K562 (cell line): ENCODE results near the gene ZNF429. TPM values are rescaled to one million over a fixed set of nuclear protein-coding genes. Genes with fewer than 3 reads are reported as not detected.

ENCODE experiments used
- HDAC6 ChIP-seq: IDR thresholded peaks from 2 replicates; pipeline ENCODE4 v1.6.1; 2012; ENCODE audit warnings: low read depth, mild to moderate bottlenecking, control low read depth, inconsistent platforms, low read length, moderate library complexity
- LARP7 ChIP-seq: fragments of 450-650 bp; IDR thresholded peaks from 2 replicates; pipeline ENCODE4 v1.6.1; 2016
- MTA3 ChIP-seq: fragments of 450-650 bp; formaldehyde crosslinking; IDR thresholded peaks from 2 replicates; pipeline ENCODE4 v1.6.1; 2017; ENCODE audit warnings: mild to moderate bottlenecking, borderline replicate concordance
- TBL1XR1 ChIP-seq, 2 experiments: IDR thresholded peaks; 2 replicates each; pipeline ENCODE4 v1.6.1; 2012; ENCODE audit warnings: improper control_type of control experiment in 2 of 2, low read length in 2 of 2, mild to moderate bottlenecking in 1 of 2
- polyA plus RNA-seq, 8 experiments: library from polyadenylated mRNA; depleted of rRNA in 4 of 8; stranded (reverse) in 5 of 8; unstranded in 3 of 8; fragments of >200 nt; fragmentation: Nextera tagmentation in 2 of 8; fragmentation: Illumina TruSeq in 1 of 8; extraction: Ambion mirVana in 2 of 8; extraction: Trizol in 1 of 8; gene quantifications; 2 replicates each; pipeline versions ENCODE4 v1.2.1 to v1.2.3, GENCODE V29; 2011 to 2014; ENCODE audit warnings: inconsistent platforms in 1 of 8, missing spikeins in 1 of 8
- total RNA-seq, 7 experiments: library from RNA; depleted of rRNA in 6 of 7; stranded (reverse); fragments of >200 nt in 6 of 7; fragmentation: Illumina TruSeq in 2 of 7; extraction: Trizol in 2 of 7; gene quantifications; 2 replicates each; pipeline versions ENCODE4 v1.2.1 to v1.2.3, GENCODE V29; 2011 to 2021; ENCODE audit warnings: low replicate concordance in 1 of 7
- TF ChIP-seq, protein P1 (sequence below), 2 experiments: fragments of 450-650 bp; IDR thresholded peaks; 2 replicates each; pipeline ENCODE4 v1.6.1; 2016; ENCODE audit warnings: mild to moderate bottlenecking in 2 of 2, borderline replicate concordance in 1 of 2, low read depth in 1 of 2, moderate library complexity in 1 of 2
- TF ChIP-seq, protein P2 (sequence below): fragments of 450-650 bp; formaldehyde crosslinking; IDR thresholded peaks from 2 replicates; pipeline ENCODE4 v1.4.0; 2020; ENCODE audit warnings: mild to moderate bottlenecking, mixed read lengths
- TF ChIP-seq, protein P3 (sequence below): sonication (generic); formaldehyde crosslinking; IDR thresholded peaks from 2 replicates; pipeline ENCODE4 v1.8.1; 2022; ENCODE audit warnings: missing genetic modification reagents
- TF ChIP-seq, protein P4 (sequence below): fragments of 450-650 bp; formaldehyde crosslinking; IDR thresholded peaks from 2 replicates; pipeline ENCODE4 v1.4.0; 2022; ENCODE audit warnings: mild to moderate bottlenecking, moderate library complexity
- TF ChIP-seq, protein P5 (sequence below), 2 experiments: fragments of 200-800 bp in 1 of 2; sonication (Bioruptor generic) in 1 of 2; sonication (generic) in 1 of 2; formaldehyde crosslinking in 1 of 2; IDR thresholded peaks in 1 of 2; conservative IDR thresholded peaks in 1 of 2; 2 replicates each; pipeline versions ENCODE4 v1.5.0 to v1.6.1; 2016 to 2020; ENCODE audit warnings: missing compliant biosample characterization in 1 of 2, missing genetic modification characterization in 1 of 2, missing genetic modification reagents in 1 of 2
- TF ChIP-seq, protein P6 (sequence below): sonication (generic); IDR thresholded peaks from 2 replicates; pipeline ENCODE4 v1.6.1; 2016

The ZNF429 gene
- total and polyA plus RNA-seq, 9 of the 15 experiments (the other 6 are each of a cell fraction or from before 2014, with no cell fraction given): 11.4 to 24.5 (median 16.3) TPM

DNA sequence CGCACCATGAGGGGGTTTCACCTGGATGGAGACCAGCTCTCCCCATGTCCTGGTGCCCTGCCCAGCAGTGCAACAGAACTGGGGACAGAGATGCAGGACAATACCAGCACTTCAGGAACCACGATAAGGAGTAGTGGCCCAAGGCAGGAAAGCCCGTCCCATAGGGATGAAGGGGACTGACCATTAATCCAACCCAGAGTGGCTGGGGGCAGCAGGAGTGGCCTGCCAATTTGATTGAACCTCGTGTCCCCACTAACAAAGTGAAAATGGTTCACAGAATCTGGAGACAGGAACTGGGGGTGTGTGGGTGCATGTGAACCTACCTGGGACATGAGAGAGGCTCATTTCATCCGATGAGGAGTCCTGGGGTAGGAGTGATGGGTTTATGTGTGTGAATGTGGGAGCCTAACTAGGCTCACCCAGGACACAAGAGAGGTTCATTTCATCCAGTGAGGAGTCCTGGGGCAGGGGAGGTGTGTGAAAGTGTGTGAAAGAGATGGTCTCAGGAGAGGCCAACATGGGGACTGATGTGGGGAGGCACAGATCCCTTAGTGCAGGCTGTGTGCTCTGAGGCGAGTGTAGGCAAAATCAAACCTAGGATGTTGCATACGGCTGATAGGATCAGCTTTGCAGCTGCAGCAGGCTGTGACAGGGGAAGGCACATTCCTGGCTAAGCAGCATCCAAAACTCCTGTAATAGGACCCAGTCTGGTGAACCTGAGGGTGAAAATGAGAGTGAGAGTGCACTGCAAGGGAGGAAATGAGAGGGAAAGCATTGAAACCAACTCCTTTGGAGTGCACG, 98.2 kb downstream of the ZNF429 start (continued):
- TF ChIP-seq, protein P1, sequence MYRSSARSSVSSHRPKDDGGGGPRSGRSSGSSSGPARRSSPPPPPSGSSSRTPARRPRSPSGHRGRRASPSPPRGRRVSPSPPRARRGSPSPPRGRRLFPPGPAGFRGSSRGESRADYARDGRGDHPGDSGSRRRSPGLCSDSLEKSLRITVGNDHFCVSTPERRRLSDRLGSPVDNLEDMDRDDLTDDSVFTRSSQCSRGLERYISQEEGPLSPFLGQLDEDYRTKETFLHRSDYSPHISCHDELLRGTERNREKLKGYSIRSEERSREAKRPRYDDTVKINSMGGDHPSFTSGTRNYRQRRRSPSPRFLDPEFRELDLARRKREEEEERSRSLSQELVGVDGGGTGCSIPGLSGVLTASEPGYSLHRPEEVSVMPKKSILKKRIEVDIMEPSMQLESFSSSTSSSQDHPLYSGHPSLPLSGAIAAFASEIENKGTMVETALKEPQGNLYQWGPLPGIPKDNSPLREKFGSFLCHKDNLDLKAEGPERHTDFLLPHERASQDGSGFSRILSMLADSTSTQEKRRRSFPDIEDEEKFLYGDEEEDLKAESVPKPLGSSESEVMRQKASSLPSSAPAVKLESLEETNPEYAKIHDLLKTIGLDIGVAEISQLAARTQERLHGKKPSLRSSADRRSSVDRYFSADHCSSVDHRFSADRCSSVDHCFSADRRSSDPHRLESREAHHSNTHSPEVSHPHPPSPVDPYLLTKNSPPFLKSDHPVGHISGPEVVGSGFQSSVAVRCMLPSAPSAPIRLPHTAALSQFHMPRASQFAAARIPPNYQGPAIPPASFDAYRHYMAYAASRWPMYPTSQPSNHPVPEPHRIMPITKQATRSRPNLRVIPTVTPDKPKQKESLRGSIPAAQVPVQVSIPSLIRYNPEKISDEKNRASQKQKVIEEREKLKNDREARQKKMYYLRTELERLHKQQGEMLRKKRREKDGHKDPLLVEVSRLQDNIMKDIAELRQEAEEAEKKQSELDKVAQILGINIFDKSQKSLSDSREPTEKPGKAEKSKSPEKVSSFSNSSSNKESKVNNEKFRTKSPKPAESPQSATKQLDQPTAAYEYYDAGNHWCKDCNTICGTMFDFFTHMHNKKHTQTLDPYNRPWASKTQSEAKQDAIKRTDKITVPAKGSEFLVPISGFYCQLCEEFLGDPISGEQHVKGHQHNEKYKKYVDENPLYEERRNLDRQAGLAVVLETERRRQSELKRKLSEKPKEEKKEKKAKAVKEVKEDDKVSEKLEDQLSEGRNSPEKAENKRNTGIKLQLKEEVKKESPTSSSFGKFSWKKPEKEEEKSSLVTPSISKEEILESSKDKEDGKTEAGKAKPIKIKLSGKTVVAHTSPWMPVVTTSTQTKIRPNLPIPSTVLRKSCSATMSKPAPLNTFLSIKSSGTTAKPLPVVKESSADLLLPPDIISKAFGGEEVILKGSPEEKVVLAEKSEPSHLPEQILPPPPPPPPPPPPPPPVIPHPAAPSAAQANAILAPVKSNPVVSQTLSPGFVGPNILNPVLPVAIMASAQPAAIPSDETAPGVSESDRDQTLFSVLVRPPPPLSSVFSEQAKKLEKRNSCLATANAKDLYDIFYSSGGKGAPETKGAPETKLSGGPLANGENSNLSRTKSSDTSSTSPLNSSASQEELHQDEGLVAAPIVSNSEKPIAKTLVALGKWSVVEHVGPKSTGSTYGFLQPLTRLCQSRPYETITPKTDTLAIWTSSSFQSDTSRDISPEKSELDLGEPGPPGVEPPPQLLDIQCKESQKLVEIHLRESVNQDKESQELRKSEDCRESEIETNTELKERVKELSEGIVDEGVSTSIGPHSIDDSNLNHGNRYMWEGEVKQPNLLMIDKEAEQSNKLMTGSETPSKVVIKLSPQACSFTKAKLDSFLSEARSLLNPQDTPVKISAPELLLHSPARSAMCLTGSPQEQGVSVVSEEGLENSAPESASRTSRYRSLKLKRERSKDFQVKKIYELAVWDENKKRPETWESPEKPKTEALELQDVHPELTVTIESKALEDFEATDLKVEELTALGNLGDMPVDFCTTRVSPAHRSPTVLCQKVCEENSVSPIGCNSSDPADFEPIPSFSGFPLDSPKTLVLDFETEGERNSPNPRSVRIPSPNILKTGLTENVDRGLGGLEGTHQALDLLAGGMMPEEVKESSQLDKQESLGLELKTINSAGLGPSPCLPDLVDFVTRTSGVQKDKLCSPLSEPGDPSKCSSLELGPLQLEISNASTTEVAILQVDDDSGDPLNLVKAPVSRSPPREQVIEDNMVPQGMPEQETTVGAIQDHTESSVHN (IDR thresholded peaks at IDR 0.05; ENCODE audit: borderline replicate concordance in 1 of 2, low read depth in 1 of 2): no peak
- TF ChIP-seq LARP7 (0 out of 2 replicates have a peak, but pooled peaks have one; percentile 19), TBL1XR1 (IDR thresholded peaks at IDR 0.05; ENCODE audit: low read length in 2 of 2) (no peak), MTA3 (peak; percentile 37; the same call in 1 of the 2 replicates), HDAC6 (no peak)
- TF ChIP-seq, protein P2, sequence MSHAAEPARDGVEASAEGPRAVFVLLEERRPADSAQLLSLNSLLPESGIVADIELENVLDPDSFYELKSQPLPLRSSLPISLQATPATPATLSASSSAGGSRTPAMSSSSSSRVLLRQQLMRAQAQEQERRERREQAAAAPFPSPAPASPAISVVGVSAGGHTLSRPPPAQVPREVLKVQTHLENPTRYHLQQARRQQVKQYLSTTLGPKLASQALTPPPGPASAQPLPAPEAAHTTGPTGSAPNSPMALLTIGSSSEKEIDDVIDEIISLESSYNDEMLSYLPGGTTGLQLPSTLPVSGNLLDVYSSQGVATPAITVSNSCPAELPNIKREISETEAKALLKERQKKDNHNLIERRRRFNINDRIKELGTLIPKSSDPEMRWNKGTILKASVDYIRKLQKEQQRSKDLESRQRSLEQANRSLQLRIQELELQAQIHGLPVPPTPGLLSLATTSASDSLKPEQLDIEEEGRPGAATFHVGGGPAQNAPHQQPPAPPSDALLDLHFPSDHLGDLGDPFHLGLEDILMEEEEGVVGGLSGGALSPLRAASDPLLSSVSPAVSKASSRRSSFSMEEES (CRISPR knock-in tag): peak; percentile 5; the same call in 1 of the 2 replicates
- TF ChIP-seq, protein P3, sequence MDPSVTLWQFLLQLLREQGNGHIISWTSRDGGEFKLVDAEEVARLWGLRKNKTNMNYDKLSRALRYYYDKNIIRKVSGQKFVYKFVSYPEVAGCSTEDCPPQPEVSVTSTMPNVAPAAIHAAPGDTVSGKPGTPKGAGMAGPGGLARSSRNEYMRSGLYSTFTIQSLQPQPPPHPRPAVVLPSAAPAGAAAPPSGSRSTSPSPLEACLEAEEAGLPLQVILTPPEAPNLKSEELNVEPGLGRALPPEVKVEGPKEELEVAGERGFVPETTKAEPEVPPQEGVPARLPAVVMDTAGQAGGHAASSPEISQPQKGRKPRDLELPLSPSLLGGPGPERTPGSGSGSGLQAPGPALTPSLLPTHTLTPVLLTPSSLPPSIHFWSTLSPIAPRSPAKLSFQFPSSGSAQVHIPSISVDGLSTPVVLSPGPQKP (CRISPR knock-in tag): no peak
- TF ChIP-seq, protein P4, sequence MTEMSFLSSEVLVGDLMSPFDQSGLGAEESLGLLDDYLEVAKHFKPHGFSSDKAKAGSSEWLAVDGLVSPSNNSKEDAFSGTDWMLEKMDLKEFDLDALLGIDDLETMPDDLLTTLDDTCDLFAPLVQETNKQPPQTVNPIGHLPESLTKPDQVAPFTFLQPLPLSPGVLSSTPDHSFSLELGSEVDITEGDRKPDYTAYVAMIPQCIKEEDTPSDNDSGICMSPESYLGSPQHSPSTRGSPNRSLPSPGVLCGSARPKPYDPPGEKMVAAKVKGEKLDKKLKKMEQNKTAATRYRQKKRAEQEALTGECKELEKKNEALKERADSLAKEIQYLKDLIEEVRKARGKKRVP: peak; percentile 71
- TF ChIP-seq, protein P5, sequence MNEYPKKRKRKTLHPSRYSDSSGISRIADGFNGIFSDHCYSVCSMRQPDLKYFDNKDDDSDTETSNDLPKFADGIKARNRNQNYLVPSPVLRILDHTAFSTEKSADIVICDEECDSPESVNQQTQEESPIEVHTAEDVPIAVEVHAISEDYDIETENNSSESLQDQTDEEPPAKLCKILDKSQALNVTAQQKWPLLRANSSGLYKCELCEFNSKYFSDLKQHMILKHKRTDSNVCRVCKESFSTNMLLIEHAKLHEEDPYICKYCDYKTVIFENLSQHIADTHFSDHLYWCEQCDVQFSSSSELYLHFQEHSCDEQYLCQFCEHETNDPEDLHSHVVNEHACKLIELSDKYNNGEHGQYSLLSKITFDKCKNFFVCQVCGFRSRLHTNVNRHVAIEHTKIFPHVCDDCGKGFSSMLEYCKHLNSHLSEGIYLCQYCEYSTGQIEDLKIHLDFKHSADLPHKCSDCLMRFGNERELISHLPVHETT (CRISPR knock-in tag; conservative IDR thresholded peaks at IDR 0.05 in 1 of 2, IDR thresholded peaks at IDR 0.05 in 1 of 2): peak in 1 of 2 experiments; percentile 89; a peak in 2 of 4 replicates
- TF ChIP-seq, protein P6, sequence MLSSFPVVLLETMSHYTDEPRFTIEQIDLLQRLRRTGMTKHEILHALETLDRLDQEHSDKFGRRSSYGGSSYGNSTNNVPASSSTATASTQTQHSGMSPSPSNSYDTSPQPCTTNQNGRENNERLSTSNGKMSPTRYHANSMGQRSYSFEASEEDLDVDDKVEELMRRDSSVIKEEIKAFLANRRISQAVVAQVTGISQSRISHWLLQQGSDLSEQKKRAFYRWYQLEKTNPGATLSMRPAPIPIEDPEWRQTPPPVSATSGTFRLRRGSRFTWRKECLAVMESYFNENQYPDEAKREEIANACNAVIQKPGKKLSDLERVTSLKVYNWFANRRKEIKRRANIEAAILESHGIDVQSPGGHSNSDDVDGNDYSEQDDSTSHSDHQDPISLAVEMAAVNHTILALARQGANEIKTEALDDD: peak; percentile 4; the same call in 1 of the 2 replicates
